ENCODE data around the gene GPR33.

GPR33 gene

DNA sequence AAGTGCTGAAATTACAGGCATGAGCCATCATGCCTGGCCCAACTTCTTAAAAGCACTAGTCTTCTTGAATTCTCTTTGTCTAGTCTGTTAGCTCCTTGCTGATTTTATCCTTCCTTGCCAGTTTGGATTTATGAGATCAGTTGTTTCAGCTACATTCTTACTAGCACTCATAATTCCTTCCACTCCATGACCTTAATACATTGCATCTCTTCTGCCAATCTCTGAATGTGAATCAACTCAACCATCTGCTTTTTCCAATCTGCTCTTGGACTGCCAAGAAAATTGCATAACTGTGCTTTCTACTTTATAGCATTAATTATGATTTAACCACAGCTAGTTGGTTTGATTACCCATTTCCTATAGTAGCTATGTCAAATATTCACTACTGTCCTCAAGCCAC lies 52.6 kb downstream of the GPR33 start:
- H3K9me3 ChIP-seq (replicated peaks; ENCODE audit: low read length) = no peaks in the 10 kb centered on the region
- no peak overlapping the region for H3K4me3 ChIP-seq (ENCODE audit: low read length)
- no peaks in the 10 kb centered on the region for H3K27me3 ChIP-seq (ENCODE audit: control insufficient read depth, insufficient read depth, low read length)
- H3K4me1 ChIP-seq (ENCODE audit: control insufficient read depth, insufficient read depth, low read length) = peaks cover 3% of the 10 kb centered on the region
- H3K36me3 ChIP-seq (ENCODE audit: insufficient read depth, low read length) = no peaks in the 10 kb centered on the region
- no peak overlapping the region for H3K9ac ChIP-seq (ENCODE audit: low read depth, low read length)
- no peak overlapping the region for H3K4me2 ChIP-seq (ENCODE audit: low read length)
